ENCODE measurements around the gene GABRG3.
A peak's percentile ranks its signal among the peaks of the same experiment; 100 is the strongest.

Gene GABRG3

DNA sequence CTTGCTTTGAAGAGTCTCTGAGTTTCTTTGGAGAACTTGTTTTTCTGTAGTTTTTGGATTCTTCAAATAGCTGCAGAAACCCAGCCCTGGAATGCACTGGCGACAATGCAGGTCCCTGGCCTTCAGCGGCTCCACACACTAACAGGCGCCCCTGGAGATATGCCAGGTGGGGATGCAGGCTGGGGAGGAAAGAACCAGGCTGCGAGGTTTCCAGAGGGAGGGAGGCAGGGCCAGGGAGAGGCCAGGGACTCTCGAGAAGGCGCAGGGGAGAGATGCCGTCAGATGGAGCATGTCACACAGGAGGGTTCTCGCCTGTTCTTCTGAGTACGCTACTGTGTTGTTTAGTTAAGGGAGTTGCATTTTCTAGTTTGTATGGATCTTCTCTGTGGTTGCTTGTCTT is 283.1 kb downstream of the GABRG3 start:
- DNase-seq = no peak

- DNase-seq = no peak
Observed at GRCh38 chr15:27254801-27255200, 283.8 kb downstream of the GABRG3 start.

DNA sequence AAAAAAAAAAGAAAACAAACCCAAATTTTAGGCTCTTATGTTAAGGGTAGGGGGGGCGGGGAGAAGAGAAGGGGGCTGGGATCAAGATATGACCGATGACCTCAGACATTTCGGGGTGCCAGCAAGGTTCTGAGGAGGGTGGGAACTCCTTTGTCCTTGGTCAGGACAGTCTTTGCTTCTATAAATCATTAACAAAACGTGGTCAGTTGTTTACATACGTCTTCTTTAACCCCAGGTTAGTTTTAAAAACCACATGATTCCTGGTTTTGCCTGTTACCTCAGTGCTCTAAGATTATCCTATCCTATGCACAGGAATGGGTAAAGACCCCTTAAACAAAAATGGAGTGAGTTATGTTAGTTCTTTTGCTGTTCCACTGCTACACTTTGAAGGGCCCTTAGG is 285.5 kb downstream of the GABRG3 start:
- no peak for DNase-seq

DNA sequence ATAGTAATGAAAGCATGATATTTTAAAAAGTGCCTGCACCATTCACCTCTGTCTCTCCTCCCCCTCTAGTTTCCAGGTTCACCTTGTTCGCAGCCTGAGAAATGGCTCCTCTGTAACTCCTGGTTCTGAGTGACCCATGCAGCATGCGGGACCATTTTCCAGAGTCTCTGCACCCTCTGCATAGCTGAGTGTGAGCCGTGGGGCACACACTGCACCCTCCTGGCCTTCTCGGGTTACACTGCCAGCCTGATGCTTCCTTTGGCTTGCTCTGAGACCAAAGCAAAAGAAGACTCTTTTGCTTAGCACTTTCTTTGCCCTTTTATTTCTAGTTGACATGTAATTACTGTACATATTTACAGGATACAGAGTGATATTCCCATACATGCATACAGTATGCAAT is 287.3 kb downstream of the GABRG3 start:
- DNase-seq = no peak

DNA sequence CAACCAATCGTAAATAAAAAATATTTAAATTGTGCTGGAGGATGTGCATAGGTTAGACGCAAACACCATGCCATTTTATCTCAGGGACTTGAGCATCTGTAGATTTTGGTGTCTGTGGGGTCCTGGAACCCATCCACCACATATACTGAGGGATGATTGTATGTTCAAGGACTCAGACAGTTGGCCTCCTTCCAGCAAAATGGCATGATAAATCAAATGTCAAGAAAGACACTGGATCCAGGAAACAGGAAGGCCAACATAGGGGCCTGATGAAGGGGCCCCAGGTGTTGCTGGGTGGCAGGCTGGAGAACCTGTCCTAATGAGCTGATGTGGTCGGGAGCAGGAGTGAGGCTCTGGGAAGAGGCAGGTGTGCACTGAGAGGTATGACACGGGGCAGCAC is 289.5 kb downstream of the GABRG3 start:
- DNase-seq = peak; percentile 18

DNA sequence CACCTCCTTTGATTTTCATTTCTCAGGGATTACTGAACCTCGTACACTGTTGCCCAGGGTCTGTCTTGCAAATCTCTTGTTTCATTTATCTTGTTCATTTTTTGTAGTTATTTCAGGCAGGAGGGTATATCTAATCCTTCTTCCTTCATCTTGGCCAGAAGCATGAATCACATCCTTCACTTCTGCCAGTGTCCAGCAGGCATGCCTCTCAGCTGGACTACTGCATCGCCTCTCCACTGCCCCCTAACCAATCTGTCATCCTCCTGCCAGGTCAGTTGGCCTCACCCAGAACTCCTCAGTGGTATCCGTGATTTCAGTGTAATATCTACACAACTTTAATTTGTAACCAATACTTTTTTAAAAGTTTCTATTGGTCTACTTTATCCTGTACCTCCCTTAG is 297.9 kb downstream of the GABRG3 start:
- no peak for DNase-seq

DNA sequence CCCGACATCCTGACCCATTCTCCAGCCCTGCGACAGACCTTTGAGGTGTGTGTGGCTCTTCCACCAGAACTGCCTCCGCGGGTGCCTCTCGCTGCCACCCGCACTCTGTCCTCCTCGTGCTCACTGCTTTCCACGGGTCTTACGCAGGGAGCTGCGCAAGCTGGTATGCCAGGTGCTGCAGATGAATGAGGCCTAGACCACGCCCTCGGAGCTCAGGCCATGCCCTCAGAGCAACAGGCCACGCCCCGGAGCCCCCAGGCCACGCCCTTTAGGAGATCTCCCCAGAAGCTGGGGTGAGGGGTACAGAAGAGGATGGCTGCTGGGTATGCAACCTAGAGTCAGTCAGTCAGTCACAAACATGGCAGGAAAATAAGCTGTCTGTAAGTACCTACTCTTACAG is 300.3 kb downstream of the GABRG3 start:
- DNase-seq = peak; percentile 90

DNA sequence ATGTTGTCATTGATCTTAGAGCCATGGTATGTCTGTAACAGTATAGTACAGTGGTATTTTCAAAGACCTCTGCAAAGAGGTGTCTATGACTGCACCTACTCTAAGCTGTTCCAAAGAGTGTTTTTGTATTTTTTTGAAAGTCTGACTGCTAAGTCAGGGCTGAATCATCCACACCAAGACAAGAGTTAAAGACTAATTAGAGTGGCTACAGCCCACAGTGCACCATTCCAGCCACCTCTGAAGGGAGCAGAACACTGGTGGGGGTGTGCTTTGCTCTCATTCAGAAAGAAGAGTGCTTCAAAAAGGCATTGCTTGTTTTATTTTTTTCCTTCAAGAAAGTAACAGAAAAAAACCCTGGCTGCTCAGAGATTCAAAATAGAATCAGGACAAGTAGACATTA is 301.4 kb downstream of the GABRG3 start:
- DNase-seq = no peak

- no peak for DNase-seq
Observed at GRCh38 chr15:27273506-27273905, 302.5 kb downstream of the GABRG3 start.

- no peak for DNase-seq
Observed at GRCh38 chr15:27278761-27279160, 307.8 kb downstream of the GABRG3 start.

DNA sequence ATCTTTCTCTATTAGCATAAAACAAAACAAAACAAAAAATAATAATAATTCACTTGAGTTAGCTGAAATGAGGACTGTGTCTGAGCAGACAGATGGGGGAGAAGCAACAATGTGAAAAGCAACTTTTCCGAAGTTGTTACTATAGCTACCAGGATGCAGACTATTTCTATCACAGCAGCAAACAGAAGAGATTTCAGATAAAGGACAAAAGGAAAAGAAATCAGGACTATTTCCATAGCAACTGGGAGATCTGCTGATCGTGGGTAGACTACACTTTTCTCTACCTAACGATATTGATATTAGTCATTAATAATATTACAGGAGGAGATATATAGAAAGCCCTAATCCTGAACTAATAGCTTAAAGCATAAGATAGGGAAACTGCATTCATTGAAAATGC is 321.7 kb downstream of the GABRG3 start:
- DNase-seq = no peak

- DNase-seq = no peak
Observed at GRCh38 chr15:27293607-27294006, 322.6 kb downstream of the GABRG3 start.

DNA sequence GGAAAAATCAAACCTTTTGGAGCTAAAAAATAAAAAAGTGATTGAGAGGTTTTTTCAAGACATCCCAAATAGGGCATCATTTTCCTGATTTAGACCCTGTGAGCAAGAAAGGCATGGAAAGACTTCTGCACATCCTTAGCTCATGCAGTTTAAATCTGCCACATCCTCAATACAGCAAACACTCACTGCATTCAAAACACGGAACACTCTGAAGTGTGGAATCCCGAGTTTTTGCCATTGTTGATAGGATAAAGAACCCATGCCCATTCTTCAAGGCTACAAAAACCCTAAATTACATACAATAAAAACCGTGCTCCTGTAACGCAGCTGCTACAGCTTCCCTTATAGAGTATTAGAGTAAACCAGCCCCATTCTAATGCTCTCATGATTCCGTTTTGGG is 346.8 kb downstream of the GABRG3 start:
- DNase-seq = no peak

DNA sequence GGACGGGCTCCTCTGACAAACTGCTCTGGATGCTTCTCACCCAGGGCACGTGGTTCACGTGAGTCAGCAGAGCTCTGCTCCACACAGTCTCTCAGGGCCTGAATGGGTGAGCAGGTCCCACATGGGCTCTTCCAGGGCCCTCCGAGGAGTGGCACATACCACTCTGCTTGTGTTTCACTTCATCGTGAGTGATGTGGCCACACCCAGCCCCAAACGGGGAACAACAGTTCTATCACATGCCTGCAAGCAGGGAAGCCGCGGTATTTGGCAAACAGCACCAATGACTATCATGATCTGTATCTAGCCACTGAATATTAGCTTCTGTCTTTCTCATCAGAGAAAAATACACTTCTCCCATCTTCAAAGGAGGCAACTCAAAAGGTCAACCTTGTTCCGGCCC is 352.8 kb downstream of the GABRG3 start:
- DNase-seq = no peak

DNA sequence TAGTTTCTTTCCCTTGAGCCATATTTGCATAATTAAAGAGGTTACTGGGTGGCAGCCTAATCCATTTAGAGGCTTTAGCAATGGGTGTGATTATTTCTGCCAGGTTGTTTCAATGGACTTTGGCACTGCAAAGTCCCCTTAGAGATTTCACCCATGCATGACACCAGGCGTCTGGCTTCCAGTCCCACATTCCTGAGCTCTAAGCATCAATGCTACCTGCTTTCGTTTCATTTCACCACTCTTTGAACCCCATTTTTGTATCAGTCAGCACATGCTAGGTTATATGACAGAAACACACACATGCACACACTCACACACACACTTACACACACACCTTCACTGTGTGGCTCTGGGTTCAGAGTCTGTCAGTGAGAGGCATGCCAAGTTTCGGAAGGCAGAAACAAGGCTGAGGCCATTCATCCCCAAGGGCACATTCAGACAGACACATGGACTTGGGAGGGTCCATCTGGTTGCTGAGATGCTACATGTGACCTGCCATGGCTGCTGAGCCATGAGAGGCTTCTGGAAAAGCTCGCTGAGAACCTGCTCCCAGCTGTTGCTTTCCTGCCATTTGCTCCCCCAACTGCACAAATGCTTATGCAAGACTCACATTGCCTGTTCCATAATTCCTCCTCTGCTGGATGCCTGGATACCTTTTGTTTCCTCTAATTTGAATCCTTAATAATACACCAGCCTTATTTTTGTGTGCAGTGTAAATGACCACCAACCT is 354.1 kb downstream of the GABRG3 start:
- DNase-seq = no peak

DNA sequence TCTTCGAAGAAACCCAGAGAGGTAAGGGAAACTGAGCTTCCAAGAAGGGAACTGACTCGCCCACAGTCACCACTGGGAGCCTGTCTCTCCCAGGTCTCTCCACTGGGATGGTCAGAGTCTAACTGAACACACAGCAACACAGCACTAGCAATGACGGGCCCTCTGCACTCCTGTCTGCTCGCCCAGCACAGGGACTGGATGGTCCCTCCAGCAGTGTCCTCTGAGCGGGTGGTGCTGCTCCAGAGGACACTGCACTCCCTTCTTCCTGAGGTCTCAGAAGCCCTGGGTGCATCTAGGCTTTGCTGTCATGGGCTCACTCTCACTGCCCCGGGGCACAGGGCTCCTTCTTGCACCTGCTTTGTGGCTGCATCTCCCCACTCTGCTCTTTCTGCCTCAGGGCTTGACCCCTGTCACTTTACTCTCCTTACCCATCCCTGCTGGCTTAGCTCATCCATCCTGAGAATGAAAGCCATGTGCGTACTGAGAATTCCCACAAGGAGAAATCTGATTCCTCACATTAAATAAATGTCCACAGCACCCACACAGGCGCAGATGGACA is 356.6 kb downstream of the GABRG3 start:
- no peak for DNase-seq

DNA sequence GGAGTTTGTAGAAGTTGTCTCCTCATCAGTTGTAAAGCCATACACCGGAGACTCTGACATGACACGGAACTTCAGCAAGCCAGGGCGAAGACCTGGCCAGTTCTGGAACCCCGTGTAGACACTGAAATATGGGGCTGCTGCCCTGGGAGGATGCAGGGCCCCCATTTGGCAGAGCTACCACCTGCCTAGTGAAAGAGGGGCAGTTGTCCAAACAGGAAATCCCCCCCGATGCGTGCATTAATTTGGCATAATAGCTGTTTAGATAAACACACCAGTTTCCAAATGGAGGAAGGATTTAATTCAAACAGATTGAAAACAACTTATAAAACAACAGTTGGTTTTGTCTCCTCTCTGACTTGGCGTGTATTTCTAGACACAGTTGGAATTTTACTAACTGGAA is 357.2 kb downstream of the GABRG3 start:
- no peak for DNase-seq

DNA sequence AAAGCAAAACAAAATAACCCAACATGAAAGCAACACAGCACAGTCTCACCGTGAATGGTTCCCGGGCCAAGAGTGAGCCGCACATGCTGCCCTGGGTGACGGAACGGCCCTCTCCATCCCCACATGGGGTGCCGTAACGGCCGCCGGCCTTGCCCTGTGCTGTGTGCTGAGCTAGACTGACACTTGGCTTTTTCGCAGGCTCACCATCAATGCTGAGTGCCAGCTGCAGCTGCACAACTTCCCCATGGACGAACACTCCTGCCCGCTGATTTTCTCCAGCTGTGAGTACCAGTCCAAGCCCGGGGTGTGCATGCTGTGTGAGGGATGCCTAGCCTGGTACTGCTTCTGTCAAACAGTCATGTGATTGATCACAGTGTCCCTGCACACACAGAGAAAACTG is 357.6 kb downstream of the GABRG3 start:
- no peak for DNase-seq

DNA sequence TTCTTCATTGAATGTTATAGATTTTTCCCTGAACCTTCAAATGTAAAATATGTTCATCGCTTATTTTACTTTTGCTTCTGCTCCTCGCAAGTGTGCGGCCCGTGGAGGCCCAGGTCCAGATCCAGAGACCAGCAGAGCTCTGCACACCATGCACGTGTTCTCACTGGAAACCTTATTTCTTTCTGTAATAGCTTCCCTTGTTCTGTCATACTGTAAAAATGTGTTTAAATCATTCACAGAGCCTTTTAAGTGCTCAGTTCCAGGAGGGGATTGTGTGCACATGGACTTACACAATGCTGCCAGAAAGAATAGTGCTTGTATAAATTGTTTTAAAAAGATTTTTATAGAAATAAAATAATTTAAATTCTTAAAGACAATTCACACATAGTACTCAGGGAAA is 359.3 kb downstream of the GABRG3 start:
- no peak for DNase-seq

GRCh38 chr15:27336676-27337075 is 365.7 kb downstream of the GABRG3 start:
- no peak for DNase-seq

GRCh38 chr15:27339138-27339537 is 368.2 kb downstream of the GABRG3 start:
- no peak for DNase-seq

DNA sequence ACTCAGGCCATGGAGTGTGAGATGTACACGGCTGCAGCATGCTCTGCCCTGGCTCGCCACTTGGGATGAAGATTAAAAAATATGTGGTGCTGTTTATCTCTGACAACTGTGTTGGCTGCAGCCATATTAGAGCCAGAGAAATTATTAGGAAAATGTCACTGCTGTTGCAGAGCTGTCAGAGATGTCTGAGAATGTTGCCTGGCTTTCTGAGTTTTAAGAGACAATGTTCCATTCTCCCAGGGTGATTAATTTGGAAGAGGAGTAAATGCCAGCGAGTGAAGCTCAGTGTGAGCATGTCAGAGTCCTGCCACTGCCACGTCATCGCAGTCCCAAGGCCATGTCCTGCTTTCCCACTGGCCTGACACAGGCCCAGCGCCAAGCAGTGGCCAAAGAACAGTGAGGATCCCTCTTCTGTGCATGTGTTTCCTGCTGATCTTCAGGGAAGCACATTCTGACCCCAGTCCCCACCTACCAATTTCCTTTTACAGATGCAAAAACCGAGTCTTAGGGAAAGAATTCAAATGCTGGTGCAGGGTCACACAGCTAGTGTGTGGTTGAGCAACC is 370.9 kb downstream of the GABRG3 start:
- DNase-seq = no peak

DNA sequence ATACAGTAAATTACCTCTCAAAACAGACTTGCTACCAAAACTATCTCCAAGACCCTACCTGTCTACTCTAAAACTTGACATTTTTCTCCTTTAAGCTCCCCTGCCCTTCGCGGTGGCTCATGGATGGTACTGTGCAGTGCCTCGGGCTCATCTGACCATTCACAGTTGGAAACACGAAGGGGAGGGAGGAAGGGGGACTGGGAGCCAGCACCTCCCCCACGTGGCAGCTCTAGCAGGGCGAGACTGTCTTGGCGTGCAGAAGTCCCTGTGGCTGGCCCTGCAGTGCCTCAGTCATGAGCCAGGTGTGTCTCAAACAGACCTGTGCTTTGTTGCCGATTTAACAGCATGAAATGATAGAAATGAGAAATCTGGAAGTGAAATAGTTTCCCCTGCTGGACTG is 372.0 kb downstream of the GABRG3 start:
- no peak for DNase-seq

DNA sequence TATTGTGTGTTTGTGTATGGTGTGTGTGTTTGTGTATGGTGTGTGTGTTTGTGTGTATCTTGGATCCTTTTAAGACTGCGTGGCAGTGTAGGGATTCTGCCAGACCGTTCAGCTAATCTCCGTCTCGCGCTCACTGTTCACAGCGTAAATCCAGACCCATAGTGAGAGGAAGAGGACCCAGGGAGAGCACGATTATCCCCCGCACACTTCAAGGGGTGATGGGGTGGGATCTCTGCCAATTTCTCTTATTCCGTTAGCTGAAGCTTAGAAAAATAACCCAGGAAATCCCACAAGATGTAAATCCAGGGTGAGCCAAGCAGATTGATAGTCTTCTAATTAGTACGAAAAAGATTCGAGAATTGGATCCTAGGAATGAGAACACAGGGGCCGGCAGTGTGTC is 381.2 kb downstream of the GABRG3 start:
- DNase-seq = no peak

- no peak for DNase-seq
Observed at GRCh38 chr15:27353856-27354255, 382.9 kb downstream of the GABRG3 start.
